HG03460 (cell line): Measurements from ENCODE around the gene TMEM266.

ENCODE experiments used
- ATAC-seq: cut with Tn5 transposase; IDR thresholded peaks from one replicate; pipeline ENCODE4 v1.9.1; 2021; ENCODE audit not compliant: unreplicated experiment

Gene TMEM266

GRCh38 chr15:76160426-76161152 is 100.8 kb downstream of the TMEM266 start:
- no peak for ATAC-seq

GRCh38 chr15:76161153-76162035 is 101.6 kb downstream of the TMEM266 start:
- ATAC-seq, result no peak

- no peak for ATAC-seq
These were observed 102.2 kb downstream of the TMEM266 start for GRCh38 chr15:76162036-76162398.

GRCh38 chr15:76162784-76163456 is 103.1 kb downstream of the TMEM266 start:
- no peak for ATAC-seq

GRCh38 chr15:76163457-76164295 is 103.9 kb downstream of the TMEM266 start:
- ATAC-seq, result no peak

- ATAC-seq, result no peak
These were observed 104.8 kb downstream of the TMEM266 start for GRCh38 chr15:76164602-76165001.

- no peak for ATAC-seq
These were observed 106.2 kb downstream of the TMEM266 start for GRCh38 chr15:76165951-76166350.

- no peak for ATAC-seq
These were observed 108.6 kb downstream of the TMEM266 start for GRCh38 chr15:76168237-76168984.

GRCh38 chr15:76169018-76169417 is 109.2 kb downstream of the TMEM266 start:
- ATAC-seq, result no peak

- no peak for ATAC-seq
These were observed 110.4 kb downstream of the TMEM266 start for GRCh38 chr15:76169911-76170800.

- ATAC-seq, result no peak
These were observed 113.0 kb downstream of the TMEM266 start for GRCh38 chr15:76172782-76173181.

GRCh38 chr15:76173317-76173834 is 113.6 kb downstream of the TMEM266 start:
- no peak for ATAC-seq

- no peak for ATAC-seq
These were observed 114.9 kb downstream of the TMEM266 start for GRCh38 chr15:76174654-76175053.

GRCh38 chr15:76175442-76175841 is 115.7 kb downstream of the TMEM266 start:
- no peak for ATAC-seq

- no peak for ATAC-seq
These were observed 116.3 kb downstream of the TMEM266 start for GRCh38 chr15:76176059-76176458.

- no peak for ATAC-seq
These were observed 116.8 kb downstream of the TMEM266 start for GRCh38 chr15:76176487-76177085.

- ATAC-seq, result no peak
These were observed 117.8 kb downstream of the TMEM266 start for GRCh38 chr15:76177491-76178040.
